Neuronal stem cell (in vitro differentiated cells): ENCODE results near the gene PCA3.

ENCODE experiments used
- DNase-seq: peaks from one replicate; pipeline ENCODE4 v3.0.0-alpha.2; 2013; ENCODE audit warnings: low spot score
- H2AFZ ChIP-seq: one replicate; pipeline ENCODE4 v1.6.1; 2013; ENCODE audit warnings: mild to moderate bottlenecking, low read length, inconsistent platforms
- H2AK5ac ChIP-seq: 2 replicates; pipeline ENCODE4 v1.6.1; 2013; ENCODE audit warnings: low read depth, mild to moderate bottlenecking, inconsistent platforms, low read length, moderate library complexity, mixed read lengths
- H2BK120ac ChIP-seq: 2 replicates; pipeline ENCODE4 v1.6.1; 2013; ENCODE audit warnings: low read depth, mild to moderate bottlenecking, inconsistent platforms, low read length, moderate library complexity, mixed read lengths
- H2BK12ac ChIP-seq: one replicate; pipeline ENCODE4 v1.6.1; 2013; ENCODE audit warnings: low read length, inconsistent platforms
- H2BK15ac ChIP-seq: 2 replicates; pipeline ENCODE4 v1.6.1; 2013; ENCODE audit warnings: mild to moderate bottlenecking, low read length, inconsistent platforms, mixed read lengths
- H2BK5ac ChIP-seq: one replicate; pipeline ENCODE4 v1.6.1; 2013; ENCODE audit warnings: inconsistent platforms, mild to moderate bottlenecking, low read length, moderate library complexity
- H3K14ac ChIP-seq: one replicate; pipeline ENCODE4 v1.6.1; 2013; ENCODE audit warnings: low read length, inconsistent platforms
- H3K18ac ChIP-seq: 2 replicates; pipeline ENCODE4 v1.6.1; 2013; ENCODE audit warnings: low read length, inconsistent platforms
- H3K23ac ChIP-seq: 2 replicates; pipeline ENCODE4 v1.6.1; 2013; ENCODE audit warnings: low read depth, mild to moderate bottlenecking, mixed read lengths, low read length, inconsistent platforms; ENCODE audit not compliant: poor library complexity
- H3K27ac ChIP-seq: replicated peaks from 3 replicates; pipeline ENCODE4 v1.5.1; 2013; ENCODE audit warnings: low read length, inconsistent platforms
- H3K27me3 ChIP-seq, 3 experiments: 2 replicates each; pipeline ENCODE4 v1.6.1; 2013; ENCODE audit warnings: low read length in 3 of 3, mild to moderate bottlenecking in 2 of 3, inconsistent platforms in 1 of 3, low read depth in 1 of 3, mixed read lengths in 1 of 3, moderate library complexity in 1 of 3; ENCODE audit not compliant: control insufficient read depth in 3 of 3, insufficient read depth in 3 of 3
- H3K36me3 ChIP-seq, 2 donors: replicated peaks in 1 of 2; 2 replicates each; pipeline ENCODE4 v1.6.1; 2013; ENCODE audit warnings: low read length in 2 of 2; ENCODE audit not compliant: control insufficient read depth in 2 of 2, insufficient read depth in 2 of 2
- H3K4ac ChIP-seq: 2 replicates; pipeline ENCODE4 v1.6.1; 2013; ENCODE audit warnings: inconsistent platforms, mild to moderate bottlenecking, low read length, moderate library complexity
- H3K4me1 ChIP-seq, 2 donors: 1 replicate in 1 of 2; 2 replicates in 1 of 2; pipeline ENCODE4 v1.6.1; 2013; ENCODE audit warnings: low read length in 2 of 2, low read depth in 1 of 2; ENCODE audit not compliant: control insufficient read depth in 2 of 2, insufficient read depth in 1 of 2
- H3K4me2 ChIP-seq: one replicate; pipeline ENCODE4 v1.6.1; 2013; ENCODE audit warnings: mild to moderate bottlenecking, low read length, inconsistent platforms; ENCODE audit not compliant: insufficient read depth, poor library complexity, severe bottlenecking
- H3K4me3 ChIP-seq, 2 donors: 2 replicates each; pipeline ENCODE4 v1.5.1; 2013; ENCODE audit warnings: low read length in 2 of 2, mild to moderate bottlenecking in 2 of 2, inconsistent platforms in 1 of 2, moderate library complexity in 1 of 2
- H3K79me1 ChIP-seq: one replicate; pipeline ENCODE4 v1.6.1; 2013; ENCODE audit warnings: low read depth, mild to moderate bottlenecking, inconsistent platforms, low read length, moderate library complexity
- H3K9ac ChIP-seq: one replicate; pipeline ENCODE4 v1.6.1; 2013; ENCODE audit warnings: mild to moderate bottlenecking, low read depth, low read length, inconsistent platforms; ENCODE audit not compliant: poor library complexity
- H3K9me3 ChIP-seq, 2 donors: replicated peaks in 1 of 2; 2 replicates each; pipeline versions ENCODE3 to v1.6.1; 2013; ENCODE audit warnings: low read length in 2 of 2, mild to moderate bottlenecking in 2 of 2, inconsistent platforms in 1 of 2, low read depth in 1 of 2, mixed read lengths in 1 of 2, moderate library complexity in 1 of 2; ENCODE audit not compliant: control insufficient read depth in 2 of 2, insufficient read depth in 1 of 2
- H4K8ac ChIP-seq: one replicate; pipeline ENCODE4 v1.6.1; 2013; ENCODE audit warnings: low read depth, mild to moderate bottlenecking, inconsistent platforms, low read length, moderate library complexity
- H4K91ac ChIP-seq: one replicate; pipeline ENCODE4 v1.6.1; 2013; ENCODE audit warnings: low read length, low read depth, mild to moderate bottlenecking, inconsistent platforms; ENCODE audit not compliant: poor library complexity
- WGBS, 2 donors: extraction: QIAGEN DNeasy Blood & Tissue Kit; methylation state at CpG; one replicate each; pipeline ENCODE4 v1.1.7; 2013; ENCODE audit warnings: missing lambda C conversion rate in 2 of 2, mixed read lengths in 1 of 2; ENCODE audit not compliant: insufficient read length in 2 of 2, insufficient replicate concordance in 1 of 2; ENCODE audit errors: extremely low coverage in 2 of 2; 5-methylcytosine and 5-hydroxymethylcytosine counted together

Gene PCA3

GRCh38 chr9:76784881-76785280, 20.6 kb downstream of the PCA3 start:
- Histone ChIP-seq H2AFZ (no peak overlapping the region), H3K9me3 (no peaks in the 10 kb centered on the region), H3K9ac (no peak overlapping the region)

GRCh38 chr9:76785501-76785900, 21.3 kb downstream of the PCA3 start:
- Histone ChIP-seq H2BK120ac (no peak overlapping the region), H3K27me3 (no peaks in the 10 kb centered on the region), H3K18ac (no peak overlapping the region), H3K79me1 (no peaks in the 10 kb centered on the region), H3K36me3 (no peaks in the 10 kb centered on the region), H3K4me2 (no peak overlapping the region), H4K8ac (no peak overlapping the region), H2AK5ac (no peak overlapping the region), H2BK12ac (no peak overlapping the region), H2BK5ac (no peak overlapping the region), H2BK15ac (no peak overlapping the region), H3K9ac (no peak overlapping the region), H3K27ac (no peak overlapping the region), H4K91ac (no peak overlapping the region), H3K4ac (no peak overlapping the region), H3K4me1 (no peaks in the 10 kb centered on the region), H3K14ac (no peak overlapping the region), H3K23ac (no peak overlapping the region), H3K4me3 (no peak overlapping the region), H3K9me3 (no peaks in the 10 kb centered on the region), H2AFZ (no peak overlapping the region)
- no CpG with 5 or more reads among the region's 1 CpG for WGBS, 2 donors
- no peak for DNase-seq

More at GRCh38 chr9:76784881-76785280, 20.6 kb downstream of the PCA3 start:
- Histone ChIP-seq H3K18ac (no peak overlapping the region), H3K4me2 (no peak overlapping the region), H2BK15ac (no peak overlapping the region), H3K4me3 (no peak overlapping the region), H2BK120ac (no peak overlapping the region), H3K36me3 (no peaks in the 10 kb centered on the region), H3K79me1 (no peaks in the 10 kb centered on the region), H3K4me1 (no peaks in the 10 kb centered on the region), H4K8ac (no peak overlapping the region), H4K91ac (no peak overlapping the region), H3K4ac (no peak overlapping the region), H3K27ac (no peak overlapping the region), H3K27me3 (no peaks in the 10 kb centered on the region), H2BK5ac (no peak overlapping the region), H3K14ac (no peak overlapping the region), H2AK5ac (no peak overlapping the region), H3K23ac (no peak overlapping the region), H2BK12ac (no peak overlapping the region)
- DNase-seq = no peak

- Histone ChIP-seq H3K36me3 (no peaks in the 10 kb centered on the region), H3K4ac (no peak overlapping the region), H3K23ac (no peak overlapping the region), H3K9ac (no peak overlapping the region), H2AFZ (no peak overlapping the region), H2BK12ac (no peak overlapping the region), H3K14ac (no peak overlapping the region), H4K91ac (no peak overlapping the region), H3K4me3 (no peak overlapping the region), H3K18ac (no peak overlapping the region), H4K8ac (no peak overlapping the region), H3K9me3 (no peaks in the 10 kb centered on the region), H2AK5ac (no peak overlapping the region), H3K4me1 (no peaks in the 10 kb centered on the region), H2BK120ac (no peak overlapping the region), H3K79me1 (no peaks in the 10 kb centered on the region), H3K27me3 (no peaks in the 10 kb centered on the region), H3K4me2 (no peak overlapping the region), H3K27ac (no peak overlapping the region), H2BK15ac (no peak overlapping the region), H2BK5ac (no peak overlapping the region)
- no peak for DNase-seq
- no CpG with 5 or more reads among the region's 11 CpGs for WGBS, 2 donors
These were observed 23.4 kb downstream of the PCA3 start for GRCh38 chr9:76787677-76788076.

- WGBS, 2 donors = no CpG with 5 or more reads among the region's 1 CpG
- no peak overlapping the region for H4K91ac ChIP-seq
These were observed 25.6 kb downstream of the PCA3 start for GRCh38 chr9:76789840-76790239.

More at GRCh38 chr9:76789840-76790239, 25.6 kb downstream of the PCA3 start:
- Histone ChIP-seq H3K4me1 (no peaks in the 10 kb centered on the region), H3K4me3 (no peak overlapping the region), H3K27ac (no peak overlapping the region), H2BK15ac (no peak overlapping the region), H3K4ac (no peak overlapping the region), H2BK120ac (no peak overlapping the region), H4K8ac (no peak overlapping the region), H3K14ac (no peak overlapping the region), H2BK5ac (no peak overlapping the region), H3K18ac (no peak overlapping the region), H2BK12ac (no peak overlapping the region), H3K9ac (no peak overlapping the region), H3K27me3 (no peaks in the 10 kb centered on the region), H3K36me3 (no peaks in the 10 kb centered on the region), H2AK5ac (no peak overlapping the region), H3K4me2 (no peak overlapping the region), H2AFZ (no peak overlapping the region), H3K23ac (no peak overlapping the region), H3K79me1 (no peaks in the 10 kb centered on the region), H3K9me3 (no peaks in the 10 kb centered on the region)
- DNase-seq = no peak
